Ascending aorta (tissue), 2 donors: ENCODE results near the gene SNX10. TPM values are rescaled to one million over a fixed set of nuclear protein-coding genes. Genes with fewer than 3 reads are reported as not detected.

Source experiments
- DNase-seq, 2 donors: peaks; one replicate each; pipeline ENCODE4 v3.0.0-alpha.2; 2019; ENCODE audit warnings: low spot score in 2 of 2
- H3K27ac ChIP-seq, 2 donors: fragments of 200-600 bp; sonication (generic); one replicate each; pipeline ENCODE4 v1.5.1; 2016 to 2017; ENCODE audit warnings: mild to moderate bottlenecking in 1 of 2
- H3K27me3 ChIP-seq: fragments of 200-600 bp; sonication (generic); one replicate; pipeline ENCODE4 v1.5.1; 2017
- H3K36me3 ChIP-seq, 2 donors: fragments of 200-600 bp; sonication (generic); one replicate each; pipeline ENCODE4 v1.5.1; 2016
- H3K4me1 ChIP-seq, 2 donors: fragments of 200-600 bp; sonication (generic); one replicate each; pipeline ENCODE4 v1.5.1; 2016 to 2017; ENCODE audit warnings: mild to moderate bottlenecking in 1 of 2
- H3K4me3 ChIP-seq, 2 donors: fragments of 200-600 bp; sonication (generic); one replicate each; pipeline ENCODE4 v1.5.1; 2016 to 2017; ENCODE audit warnings: mild to moderate bottlenecking in 1 of 2
- H3K9me3 ChIP-seq, 2 donors: fragments of 200-600 bp; sonication (generic); one replicate each; pipeline ENCODE4 v1.5.1; 2016
- CTCF ChIP-seq, 3 experiments: fragments of 200-600 bp in 2 of 3; fragments of 450-650 bp in 1 of 3; sonication (generic) in 2 of 3; IDR thresholded peaks; one replicate each; pipeline ENCODE4 v1.5.1; 2016 to 2019; ENCODE audit warnings: antibody characterized with exemption in 3 of 3, mild to moderate bottlenecking in 1 of 3, moderate library complexity in 1 of 3
- intact Hi-C: fragments of 100-400 bp; cut with DNase I; formaldehyde crosslinking; loops from one replicate; pipeline ENCODE4 v1.15.1; 2023
- total RNA-seq: library from RNA; depleted of rRNA; stranded (reverse); fragments of >200 nt; gene quantifications from one replicate; pipeline ENCODE4 v1.1.0, GENCODE V29; 2016

Gene SNX10
- total RNA-seq, 1 donor from 2014 or later, result 3.5 TPM

DNA sequence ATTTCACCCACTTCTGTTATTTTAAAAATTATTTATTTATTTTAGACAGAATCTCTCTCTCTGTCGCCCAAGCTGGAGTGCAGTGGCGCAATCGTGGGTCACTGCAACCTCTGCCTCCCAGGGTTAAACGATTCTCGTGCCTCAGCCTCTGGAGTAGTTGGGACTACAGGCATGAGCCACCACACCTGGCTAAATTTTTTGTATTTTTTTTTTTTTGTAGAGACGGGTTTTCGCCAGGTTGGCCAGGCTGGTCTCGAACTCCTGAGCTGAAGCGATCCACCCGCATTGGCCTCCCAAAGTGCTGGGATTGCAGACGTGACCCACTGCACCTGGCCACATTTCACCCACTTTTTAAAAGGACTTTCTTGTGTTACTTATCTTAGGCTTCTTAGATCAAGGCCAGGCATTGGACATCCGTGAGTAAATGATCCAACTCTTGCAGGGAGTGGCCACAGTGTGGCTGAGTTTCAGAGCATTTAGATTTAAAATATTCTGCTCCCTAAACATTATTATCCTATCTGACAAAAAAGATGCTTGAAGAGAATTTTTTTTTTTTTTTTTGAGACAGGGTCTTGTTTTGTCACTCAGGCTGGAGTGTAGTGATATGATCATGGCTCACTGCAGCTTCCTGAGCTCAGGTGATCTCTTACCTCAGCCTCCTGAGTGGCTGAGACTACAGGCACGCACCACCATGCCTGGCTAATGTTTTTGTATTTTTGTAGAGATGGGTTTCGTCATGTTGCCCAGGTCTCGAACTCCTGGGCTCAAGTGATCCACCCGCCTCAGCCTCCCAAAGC is 14.4 kb downstream of the SNX10 start:
- Histone ChIP-seq H3K9me3 (no peaks in the 10 kb centered on the region), H3K27me3 (no peaks in the 10 kb centered on the region), H3K36me3 (no peaks in the 10 kb centered on the region), H3K4me3 (no peak overlapping the region), H3K27ac (peak overlapping the region in 1 of 2 donors; percentile 11), H3K4me1 (no peaks in the 10 kb centered on the region)
- intact Hi-C loops, result no loop called here
- DNase-seq, result no peak
- no peak for TF ChIP-seq CTCF (IDR thresholded peaks at IDR 0.05)

DNA sequence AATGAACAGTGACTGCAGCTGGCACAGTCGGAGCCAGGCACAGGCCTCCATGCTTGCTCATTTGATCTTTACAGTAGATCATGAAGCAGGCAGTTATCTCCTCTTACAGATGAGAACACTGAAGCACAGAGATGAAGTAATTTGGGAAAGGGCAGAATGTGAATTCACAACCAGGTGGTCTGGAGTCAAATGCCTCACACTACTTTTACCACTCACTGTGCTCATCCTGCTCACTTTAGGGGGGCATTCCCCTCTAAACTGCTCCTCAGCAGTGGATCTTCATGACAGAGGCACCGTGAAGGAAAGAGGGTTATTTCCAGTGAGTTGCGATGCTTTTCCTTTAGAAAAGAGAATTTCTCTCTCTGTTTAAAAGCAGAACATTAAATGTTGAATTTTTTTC is 15.1 kb downstream of the SNX10 start:
- intact Hi-C loops, result no loop called here
- DNase-seq, result no peak
- no peaks in the 10 kb centered on the region for H3K9me3 ChIP-seq
- H3K27me3 ChIP-seq, result no peaks in the 10 kb centered on the region
- no peaks in the 10 kb centered on the region for H3K36me3 ChIP-seq
- no peak for TF ChIP-seq CTCF (IDR thresholded peaks at IDR 0.05)
- no peaks in the 10 kb centered on the region for H3K4me1 ChIP-seq
- H3K27ac ChIP-seq, result no peak overlapping the region
- H3K4me3 ChIP-seq, result no peak overlapping the region

DNA sequence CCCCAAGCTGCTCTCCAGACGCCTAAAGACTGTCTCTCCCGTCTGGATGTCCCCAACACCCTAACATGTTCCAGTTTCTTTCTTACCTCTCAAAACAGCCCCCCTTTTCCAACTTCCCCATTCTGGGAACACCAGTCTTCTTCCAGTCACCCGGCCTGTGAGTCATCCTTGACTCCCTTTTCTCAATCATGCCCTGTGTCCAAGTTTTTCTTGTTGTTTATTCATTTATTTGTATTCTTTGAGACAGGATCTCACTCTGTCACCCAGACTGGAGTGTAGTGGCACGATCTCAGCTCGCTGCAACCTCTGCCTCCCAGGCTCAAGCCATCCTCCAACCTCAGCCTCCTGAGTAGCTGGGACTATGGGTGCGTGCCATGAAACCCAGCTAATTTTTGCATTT is 15.6 kb downstream of the SNX10 start:
- no peak overlapping the region for H3K27ac ChIP-seq
- no peak for DNase-seq
- H3K27me3 ChIP-seq, result no peaks in the 10 kb centered on the region
- intact Hi-C loops, result no loop called here
- no peaks in the 10 kb centered on the region for H3K36me3 ChIP-seq
- no peak for TF ChIP-seq CTCF (IDR thresholded peaks at IDR 0.05)
- no peaks in the 10 kb centered on the region for H3K4me1 ChIP-seq
- H3K4me3 ChIP-seq, result no peak overlapping the region
- no peaks in the 10 kb centered on the region for H3K9me3 ChIP-seq

DNA sequence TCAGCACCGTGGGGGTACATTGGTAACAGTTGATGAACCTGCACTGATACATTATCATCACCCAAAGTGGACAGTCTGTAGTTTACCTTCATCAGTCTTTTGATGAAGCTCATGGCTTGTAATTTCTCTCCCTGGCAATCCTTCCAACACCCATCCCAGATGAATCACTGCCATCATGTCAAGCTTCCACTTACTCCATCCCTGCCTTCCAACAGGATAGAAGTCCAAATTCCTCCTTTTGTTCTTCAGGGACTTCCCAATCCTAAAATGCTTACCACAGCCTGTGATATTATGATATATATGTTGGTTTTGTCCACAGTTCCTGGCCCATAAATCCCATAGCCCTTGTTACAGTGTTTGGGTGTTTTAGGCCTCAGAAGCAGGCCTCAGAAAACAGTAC is 16.1 kb downstream of the SNX10 start:
- intact Hi-C loops, result no loop called here
- TF ChIP-seq CTCF (IDR thresholded peaks at IDR 0.05), result no peak
- H3K27me3 ChIP-seq, result no peaks in the 10 kb centered on the region
- H3K36me3 ChIP-seq, result no peaks in the 10 kb centered on the region
- H3K27ac ChIP-seq, result no peak overlapping the region
- no peaks in the 10 kb centered on the region for H3K4me1 ChIP-seq
- no peaks in the 10 kb centered on the region for H3K9me3 ChIP-seq
- H3K4me3 ChIP-seq, result no peak overlapping the region
- no peak for DNase-seq

DNA sequence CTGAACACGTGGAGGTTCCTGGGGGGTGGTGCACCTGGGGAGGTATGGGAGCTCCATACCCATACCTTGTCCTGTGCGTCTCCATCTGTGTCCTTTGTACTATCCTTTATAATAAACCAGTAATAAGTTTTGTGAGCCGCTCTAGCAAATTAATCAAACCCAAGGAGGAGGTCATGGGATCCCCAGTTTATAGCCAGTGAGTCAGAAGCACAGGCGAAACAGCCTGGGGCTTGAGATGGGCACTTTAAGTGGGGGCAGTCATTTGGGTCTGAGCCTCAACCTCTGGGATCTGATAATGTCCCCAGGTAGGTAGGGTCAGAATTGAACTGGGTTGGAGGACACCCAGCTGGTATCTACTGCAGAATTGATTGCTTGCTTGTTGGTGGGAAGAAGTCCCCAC is 16.9 kb downstream of the SNX10 start:
- intact Hi-C loops, result no loop called here
- Histone ChIP-seq H3K27me3 (no peaks in the 10 kb centered on the region), H3K4me3 (no peak overlapping the region), H3K9me3 (no peaks in the 10 kb centered on the region), H3K27ac (no peak overlapping the region), H3K4me1 (no peaks in the 10 kb centered on the region), H3K36me3 (no peaks in the 10 kb centered on the region)
- no peak for DNase-seq
- no peak for TF ChIP-seq CTCF (IDR thresholded peaks at IDR 0.05)
